HG02571 (cell line): ENCODE results near the gene CAMK4.

Source experiments
- ATAC-seq: cut with Tn5 transposase; IDR thresholded peaks from one replicate; pipeline ENCODE4 v1.9.1; 2021; ENCODE audit warnings: mild to moderate bottlenecking, moderate library complexity; ENCODE audit not compliant: unreplicated experiment

The CAMK4 gene

DNA sequence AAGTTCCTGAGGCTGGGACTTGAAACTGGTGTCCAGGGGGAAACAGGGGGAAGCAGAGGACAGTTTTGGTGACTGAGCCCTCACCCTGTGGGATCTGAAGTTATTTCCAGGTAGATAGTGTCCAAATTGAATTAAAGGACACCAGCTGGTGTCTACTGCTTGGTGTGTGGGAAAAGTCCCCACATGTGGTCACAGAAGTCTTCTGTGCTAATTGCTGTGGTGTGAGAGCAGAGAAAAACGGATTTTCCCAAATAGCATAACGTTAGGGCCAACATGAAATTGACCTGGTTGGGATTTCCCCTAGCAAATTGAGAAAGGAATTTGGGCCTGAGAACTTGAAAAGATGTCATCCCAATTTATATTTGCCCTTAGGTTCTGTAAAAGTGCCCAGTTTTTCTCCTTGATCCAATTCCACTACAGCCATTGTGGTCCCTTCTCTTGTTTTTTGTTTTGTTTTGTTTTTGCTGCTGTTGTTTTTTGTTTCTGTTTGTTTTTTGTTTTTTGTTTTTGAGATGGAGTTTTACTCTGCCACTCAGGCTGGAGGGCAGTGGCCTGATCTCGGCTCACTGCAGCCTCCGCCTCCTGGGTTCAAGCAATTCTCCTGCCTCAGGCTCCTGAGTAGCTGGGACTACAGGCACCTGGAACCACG lies 293.8 kb downstream of the CAMK4 start:
- peak; percentile 68 for ATAC-seq

DNA sequence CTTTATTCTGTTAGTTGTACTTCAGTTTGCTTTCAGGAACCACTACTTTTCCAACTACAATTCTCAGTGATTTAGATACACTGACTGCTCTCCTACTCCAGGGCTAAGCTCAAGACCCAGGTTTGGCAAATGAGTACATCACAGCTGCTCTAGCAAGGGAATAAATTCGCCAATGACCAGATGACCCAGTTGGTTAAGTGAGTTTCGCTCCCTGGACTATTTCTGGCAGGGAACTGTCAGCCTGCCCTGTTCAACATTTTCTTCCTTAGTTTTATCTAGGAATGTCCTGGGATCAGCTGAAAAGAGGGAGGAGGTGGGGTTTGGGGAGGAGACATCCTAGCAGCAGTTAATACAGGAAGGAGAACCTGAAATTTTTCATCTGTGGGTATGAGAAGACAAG lies 294.6 kb downstream of the CAMK4 start:
- no peak for ATAC-seq

DNA sequence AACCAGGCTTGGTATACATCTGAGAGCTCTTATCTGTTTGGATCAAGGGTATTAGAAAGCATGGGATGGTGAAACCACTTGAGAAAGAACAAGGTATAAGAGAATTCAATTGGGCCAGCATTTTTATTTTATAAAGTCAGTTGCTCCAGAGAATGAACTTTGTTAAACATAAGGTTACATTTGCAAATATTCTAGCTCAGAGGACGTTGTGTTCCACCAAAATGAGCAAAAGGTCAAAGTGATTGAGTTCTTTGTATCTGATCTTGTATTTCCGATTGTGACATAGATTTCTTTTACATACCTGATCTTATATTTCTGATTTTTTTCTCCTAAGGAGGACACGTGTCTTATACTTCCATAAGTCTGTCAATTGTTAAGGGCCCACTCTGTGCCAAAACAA lies 296.7 kb downstream of the CAMK4 start:
- ATAC-seq: no peak

DNA sequence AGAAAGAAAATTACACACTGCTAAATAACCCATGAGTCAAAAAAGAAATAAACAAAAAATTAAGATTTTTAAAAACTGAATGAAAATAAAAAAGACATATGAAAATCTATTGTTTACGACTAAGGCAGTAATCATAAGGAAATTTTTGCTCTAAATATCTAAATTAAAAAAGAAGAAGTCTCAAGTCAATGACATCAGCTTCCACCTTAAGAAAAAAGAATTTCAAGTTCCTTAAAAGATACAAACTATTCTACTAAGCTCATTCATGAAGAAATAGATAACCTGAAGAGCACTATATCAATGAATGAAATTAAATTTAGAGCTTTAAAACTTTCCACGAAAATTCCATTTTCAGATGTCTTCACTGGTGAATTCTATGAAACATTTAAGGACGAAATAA lies 303.9 kb downstream of the CAMK4 start:
- no peak for ATAC-seq

DNA sequence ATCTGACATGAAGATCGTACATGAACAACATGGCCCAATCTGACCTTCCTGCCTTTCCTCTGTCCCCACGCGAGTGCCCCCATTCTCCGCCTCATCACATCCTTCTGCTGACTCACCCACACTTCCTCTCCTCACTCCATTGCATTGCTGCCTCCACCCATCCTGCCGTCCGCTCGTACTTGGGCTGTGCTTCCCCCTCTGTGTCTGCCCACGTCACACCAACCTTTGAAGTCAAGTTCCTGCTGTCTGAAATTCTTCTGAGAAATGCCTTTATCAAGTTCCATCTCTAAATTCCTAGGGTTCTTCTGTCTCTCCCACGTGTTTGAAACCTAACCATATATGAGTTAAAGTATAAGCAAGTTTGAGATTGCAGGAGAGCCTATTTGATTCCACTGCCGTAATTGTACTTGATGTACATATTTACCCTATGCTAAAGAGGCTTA lies 306.1 kb downstream of the CAMK4 start:
- peak; percentile 91 for ATAC-seq

DNA sequence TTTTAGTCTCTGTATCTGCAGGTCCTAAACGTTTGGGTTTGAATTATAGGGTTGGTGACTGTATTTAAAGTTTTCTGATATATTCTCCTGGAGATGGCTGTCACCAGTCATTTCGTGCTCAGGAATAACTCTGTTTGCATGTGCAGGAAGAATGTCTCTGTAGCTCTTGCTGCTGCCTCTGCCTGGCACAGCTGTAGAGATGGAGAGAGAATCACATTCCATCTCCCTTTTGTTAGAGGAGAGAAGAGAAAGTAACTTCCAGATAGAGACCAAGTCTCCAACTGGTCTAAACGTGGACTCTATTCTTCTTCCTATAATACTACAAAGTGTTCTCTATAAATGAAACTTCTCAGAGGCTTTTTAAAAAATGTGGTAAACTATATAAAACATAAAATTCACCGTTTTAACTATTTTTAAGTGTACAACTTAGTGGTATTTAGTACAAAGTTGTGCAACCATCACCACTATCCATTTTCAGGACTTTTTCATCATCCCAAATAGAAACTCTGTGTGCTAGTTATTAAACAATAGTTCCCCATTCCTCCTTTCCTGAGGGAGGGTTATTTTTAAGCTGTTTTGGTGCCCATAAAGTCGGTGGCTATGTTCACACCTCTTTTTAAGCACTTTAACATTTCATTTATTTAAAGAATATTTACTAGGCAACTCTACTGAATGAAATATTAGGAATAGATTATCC lies 308.9 kb downstream of the CAMK4 start:
- no peak for ATAC-seq

DNA sequence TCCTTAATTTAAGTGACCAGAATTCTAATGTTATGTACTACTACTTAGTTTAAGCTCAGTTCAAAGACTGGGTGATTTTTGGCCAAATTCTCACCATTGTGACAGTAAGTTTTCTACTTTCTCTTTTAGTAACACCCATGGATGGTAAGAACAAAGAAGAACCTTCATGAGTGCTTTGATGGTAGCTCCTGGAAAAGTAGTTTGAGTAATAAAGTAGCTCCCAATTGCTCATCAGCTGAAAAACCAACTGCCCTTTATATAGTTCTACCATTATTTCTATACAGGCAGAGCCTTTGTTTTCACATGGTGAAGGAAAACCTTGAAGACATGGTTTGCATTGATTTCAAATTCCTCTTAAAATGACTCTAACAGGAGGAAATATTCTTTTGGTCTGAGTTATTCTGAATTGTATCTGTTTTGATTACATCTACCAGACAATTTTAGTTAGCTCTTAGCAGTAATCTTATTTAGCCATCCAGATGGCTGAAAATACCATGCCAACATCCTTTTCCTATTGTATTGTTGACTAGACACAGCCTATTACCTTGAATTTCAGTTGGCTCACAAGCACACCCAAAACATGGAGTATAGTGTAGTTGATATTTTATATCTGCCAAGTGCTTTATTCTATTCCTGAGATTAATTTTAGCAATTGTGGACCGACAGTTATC lies 311.8 kb downstream of the CAMK4 start:
- no peak for ATAC-seq

DNA sequence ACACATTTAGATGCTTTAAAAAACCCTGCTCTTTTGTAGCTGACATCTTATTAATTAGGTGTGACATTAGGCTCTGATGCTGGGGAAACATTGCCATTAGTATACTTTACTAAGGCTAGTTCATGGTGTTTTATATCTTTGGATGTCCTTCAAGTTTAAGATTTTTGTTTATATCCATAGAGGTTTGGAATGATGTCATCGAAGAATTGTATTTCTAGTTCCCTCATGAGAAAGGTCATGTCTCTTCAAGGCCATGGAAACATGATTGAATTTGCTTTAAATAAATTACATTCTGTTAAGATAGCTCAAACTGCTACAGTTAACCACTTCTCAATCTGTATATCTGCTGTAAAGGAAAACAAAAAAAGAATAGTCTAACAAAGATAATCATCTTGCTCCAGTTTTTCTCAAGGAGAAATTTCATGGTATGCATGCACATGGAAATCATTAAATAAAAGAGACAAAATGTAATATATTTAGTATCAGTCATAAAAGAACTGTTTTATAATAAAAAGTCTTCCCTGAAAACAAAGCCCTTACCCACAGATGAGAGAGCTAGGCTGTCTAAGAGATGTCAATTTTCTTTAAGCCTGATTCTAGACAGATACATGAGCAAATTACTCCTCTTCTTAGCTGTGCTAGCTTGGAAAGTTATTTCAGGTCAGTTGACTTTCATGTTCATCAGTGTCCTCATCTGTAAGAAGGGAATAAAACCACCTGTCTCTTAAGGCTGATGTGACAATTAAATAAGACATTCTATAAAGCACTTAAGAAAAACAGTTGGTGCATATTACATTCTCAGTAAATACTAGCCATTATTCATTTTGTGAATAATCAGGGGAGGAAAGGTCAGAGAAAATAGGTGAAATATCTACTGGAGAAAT lies 313.2 kb downstream of the CAMK4 start:
- ATAC-seq: no peak
